WI38 (cell line): ENCODE data around the gene OR2C3.

Source experiments
- H3K4me3 ChIP-seq: 2 replicates; pipeline ENCODE4 v1.5.1; 2011; ENCODE audit warnings: low read depth, mild to moderate bottlenecking, control low read depth, low read length
- CTCF ChIP-seq: IDR thresholded peaks from 2 replicates; pipeline ENCODE4 v1.5.1; 2012; ENCODE audit warnings: low read depth, mild to moderate bottlenecking, control low read depth, low read length

Gene OR2C3

GRCh38 chr1:247518613-247518891 lies 17.7 kb downstream of the OR2C3 start:
- no peak overlapping the region for H3K4me3 ChIP-seq
- no peak for TF ChIP-seq CTCF

GRCh38 chr1:247517795-247518612 lies 18.2 kb downstream of the OR2C3 start:
- no peak for TF ChIP-seq CTCF
- no peak overlapping the region for H3K4me3 ChIP-seq

- H3K4me3 ChIP-seq = no peak overlapping the region
- TF ChIP-seq CTCF = no peak
These were observed 29.4 kb downstream of the OR2C3 start for GRCh38 chr1:247506831-247507230.

GRCh38 chr1:247500865-247501264 lies 35.4 kb downstream of the OR2C3 start:
- H3K4me3 ChIP-seq = no peak overlapping the region
- TF ChIP-seq CTCF = no peak

- H3K4me3 ChIP-seq = no peak overlapping the region
- no peak for TF ChIP-seq CTCF
These were observed 39.5 kb downstream of the OR2C3 start for GRCh38 chr1:247496581-247497285.

- H3K4me3 ChIP-seq = no peak overlapping the region
- no peak for TF ChIP-seq CTCF
These were observed 41.5 kb downstream of the OR2C3 start for GRCh38 chr1:247494767-247495166.

- TF ChIP-seq CTCF = no peak
- no peak overlapping the region for H3K4me3 ChIP-seq
These were observed 43.1 kb downstream of the OR2C3 start for GRCh38 chr1:247493106-247493505.
